ENCODE measurements around the gene OR10P1. TPM values are rescaled to one million over a fixed set of nuclear protein-coding genes. Genes with fewer than 3 reads are reported as not detected.
"Not testable (repeated sequence)": the region's sequence is repeated elsewhere in the genome, so short reads cannot be mapped to it uniquely, and the experiment has no call there.

The OR10P1 gene
- total RNA-seq, 1 donor from 2014 or later: not detected

DNA sequence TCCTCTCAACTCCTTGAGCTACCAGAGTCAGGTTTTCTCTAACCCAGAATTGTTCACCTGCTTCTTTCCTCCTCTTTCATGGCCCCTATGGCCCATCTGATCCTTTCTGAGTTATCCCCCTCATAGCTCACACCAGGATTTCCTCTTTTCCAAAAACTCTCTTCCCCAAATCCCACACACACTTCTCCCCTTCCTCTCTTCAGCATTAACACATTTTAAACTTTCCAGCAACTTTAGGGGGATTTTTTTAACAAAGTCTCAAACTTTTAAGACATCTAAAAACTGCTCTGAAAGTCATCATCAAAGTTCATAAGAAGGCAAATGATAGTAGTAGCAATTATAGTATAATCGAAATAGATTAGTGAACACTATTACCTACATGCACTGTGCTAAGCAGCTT is 7.9 kb downstream of the OR10P1 start:
- FAIRE-seq: no peak
- H3K27me3 ChIP-seq (ENCODE audit: insufficient read depth, low read length): peaks cover 2% of the 10 kb centered on the region
- no peak overlapping the region for H2AFZ ChIP-seq (ENCODE audit: low read depth, low read length)
- H3K36me3 ChIP-seq (ENCODE audit: insufficient read depth, low read length): no peaks in the 10 kb centered on the region
- H3K4me1 Mint-ChIP-seq (ENCODE audit: low read depth, unreplicated experiment): no peaks in the 10 kb centered on the region
- no peaks in the 10 kb centered on the region for H3K79me2 ChIP-seq (ENCODE audit: insufficient read depth, low read length)
- no peak for DNase-seq (ENCODE audit: low read depth)
- no peak overlapping the region for H3K4me3 Mint-ChIP-seq (ENCODE audit: unreplicated experiment)
- H3K27ac ChIP-seq (ENCODE audit: low read depth, low read length): no peak overlapping the region
- peaks cover 2% of the 10 kb centered on the region for H3K4me1 ChIP-seq (ENCODE audit: insufficient read depth, low read length)
- no peaks in the 10 kb centered on the region for H4K20me1 ChIP-seq (ENCODE audit: insufficient read depth, low read length)
- no peak overlapping the region for H3K9ac ChIP-seq (ENCODE audit: low read length)
- no peak overlapping the region for H3K4me3 ChIP-seq (ENCODE audit: insufficient read depth, low read depth, low read length)
- H3K9me3 Mint-ChIP-seq (ENCODE audit: unreplicated experiment): peaks cover 10% of the 10 kb centered on the region
- no peaks in the 10 kb centered on the region for H3K9me3 ChIP-seq (ENCODE audit: insufficient read depth, low read depth, low read length)
- TF ChIP-seq, protein P1, sequence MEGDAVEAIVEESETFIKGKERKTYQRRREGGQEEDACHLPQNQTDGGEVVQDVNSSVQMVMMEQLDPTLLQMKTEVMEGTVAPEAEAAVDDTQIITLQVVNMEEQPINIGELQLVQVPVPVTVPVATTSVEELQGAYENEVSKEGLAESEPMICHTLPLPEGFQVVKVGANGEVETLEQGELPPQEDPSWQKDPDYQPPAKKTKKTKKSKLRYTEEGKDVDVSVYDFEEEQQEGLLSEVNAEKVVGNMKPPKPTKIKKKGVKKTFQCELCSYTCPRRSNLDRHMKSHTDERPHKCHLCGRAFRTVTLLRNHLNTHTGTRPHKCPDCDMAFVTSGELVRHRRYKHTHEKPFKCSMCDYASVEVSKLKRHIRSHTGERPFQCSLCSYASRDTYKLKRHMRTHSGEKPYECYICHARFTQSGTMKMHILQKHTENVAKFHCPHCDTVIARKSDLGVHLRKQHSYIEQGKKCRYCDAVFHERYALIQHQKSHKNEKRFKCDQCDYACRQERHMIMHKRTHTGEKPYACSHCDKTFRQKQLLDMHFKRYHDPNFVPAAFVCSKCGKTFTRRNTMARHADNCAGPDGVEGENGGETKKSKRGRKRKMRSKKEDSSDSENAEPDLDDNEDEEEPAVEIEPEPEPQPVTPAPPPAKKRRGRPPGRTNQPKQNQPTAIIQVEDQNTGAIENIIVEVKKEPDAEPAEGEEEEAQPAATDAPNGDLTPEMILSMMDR (IDR thresholded peaks at IDR 0.05; ENCODE audit: insufficient read depth, low read depth, low read length): no peak
- TF ChIP-seq EZH2 (IDR thresholded peaks at IDR 0.05; ENCODE audit: insufficient read depth, low read length): no peak
- H3K27ac Mint-ChIP-seq (ENCODE audit: unreplicated experiment): no peak overlapping the region
- no peak overlapping the region for H3K4me2 ChIP-seq (ENCODE audit: low read length)
- H3K36me3 Mint-ChIP-seq (ENCODE audit: low read depth, unreplicated experiment): no peaks in the 10 kb centered on the region
- peaks cover 23% of the 10 kb centered on the region for H3K27me3 Mint-ChIP-seq (ENCODE audit: low read depth, unreplicated experiment)

DNA sequence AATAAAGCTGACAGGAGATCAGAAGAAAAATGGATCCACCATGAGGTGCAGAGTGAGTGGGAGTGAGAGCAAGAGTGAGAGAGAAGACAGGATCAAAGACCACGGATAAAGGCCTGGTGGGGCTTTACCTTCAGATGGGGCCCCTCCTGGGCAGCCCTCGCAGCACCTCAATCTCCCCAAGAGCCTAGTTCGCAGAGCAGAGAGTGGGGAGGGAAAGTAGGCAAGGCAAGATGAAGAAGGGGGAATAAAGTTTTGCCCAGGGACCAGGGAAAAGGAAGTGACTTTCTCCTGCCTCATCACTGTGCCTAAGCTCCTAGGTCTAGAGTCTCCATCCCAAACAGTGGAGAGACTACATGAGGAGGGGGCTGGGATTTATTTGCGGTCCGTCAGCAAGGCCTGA is 10.3 kb downstream of the OR10P1 start:
- H3K27ac ChIP-seq (ENCODE audit: low read depth, low read length): no peak overlapping the region
- peaks cover 2% of the 10 kb centered on the region for H3K4me1 ChIP-seq (ENCODE audit: insufficient read depth, low read length)
- FAIRE-seq (no peak), DNase-seq (ENCODE audit: low read depth) (no peak)
- no peak overlapping the region for H3K4me3 ChIP-seq (ENCODE audit: insufficient read depth, low read depth, low read length)
- no peaks in the 10 kb centered on the region for H3K36me3 ChIP-seq (ENCODE audit: insufficient read depth, low read length)
- no peaks in the 10 kb centered on the region for H4K20me1 ChIP-seq (ENCODE audit: insufficient read depth, low read length)
- H3K9ac ChIP-seq (ENCODE audit: low read length): no peak overlapping the region
- Mint-ChIP-seq H3K9me3 (ENCODE audit: unreplicated experiment) (peaks cover 10% of the 10 kb centered on the region), H3K27ac (ENCODE audit: unreplicated experiment) (no peak overlapping the region), H3K4me1 (ENCODE audit: low read depth, unreplicated experiment) (no peaks in the 10 kb centered on the region), H3K36me3 (ENCODE audit: low read depth, unreplicated experiment) (no peaks in the 10 kb centered on the region), H3K4me3 (ENCODE audit: unreplicated experiment) (no peak overlapping the region), H3K27me3 (ENCODE audit: low read depth, unreplicated experiment) (peaks cover 13% of the 10 kb centered on the region)
- no peak overlapping the region for H3K4me2 ChIP-seq (ENCODE audit: low read length)
- no peak overlapping the region for H2AFZ ChIP-seq (ENCODE audit: low read depth, low read length)
- no peaks in the 10 kb centered on the region for H3K27me3 ChIP-seq (ENCODE audit: insufficient read depth, low read length)
- no peaks in the 10 kb centered on the region for H3K9me3 ChIP-seq (ENCODE audit: insufficient read depth, low read depth, low read length)
- no peaks in the 10 kb centered on the region for H3K79me2 ChIP-seq (ENCODE audit: insufficient read depth, low read length)
- TF ChIP-seq, protein P1 (IDR thresholded peaks at IDR 0.05; ENCODE audit: insufficient read depth, low read depth, low read length): no peak
- no peak for TF ChIP-seq EZH2 (IDR thresholded peaks at IDR 0.05; ENCODE audit: insufficient read depth, low read length)

DNA sequence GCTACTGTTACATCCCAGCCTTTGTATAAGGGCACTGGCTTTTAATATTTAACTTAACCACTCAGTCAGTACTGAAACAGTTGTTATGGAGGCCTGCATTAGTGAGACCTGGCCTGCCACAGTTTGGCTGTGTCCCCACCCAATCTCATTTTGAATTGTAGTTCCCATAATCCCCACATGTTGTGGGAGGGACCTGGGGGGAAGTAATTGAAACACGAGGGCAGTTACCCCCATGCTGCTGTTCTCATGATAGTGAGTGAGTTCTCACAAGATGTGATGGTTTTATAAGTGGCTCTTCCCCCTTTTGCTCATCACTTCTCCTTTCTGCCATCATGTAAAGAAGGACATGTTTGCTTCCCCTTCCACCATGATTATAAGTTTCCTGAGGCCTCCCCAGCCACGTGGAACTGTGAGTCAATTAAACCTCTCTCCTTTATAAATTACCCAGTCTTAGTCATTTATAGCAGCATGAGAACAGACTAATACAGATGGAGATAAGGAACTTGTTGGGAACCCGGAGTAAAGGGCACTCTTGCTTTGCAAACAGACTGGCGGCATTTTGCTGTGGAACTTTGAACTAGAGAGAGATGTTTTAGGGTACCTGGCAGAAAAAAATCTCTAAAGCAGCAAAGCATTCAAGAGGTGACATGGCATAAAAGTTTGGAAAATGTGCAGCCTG is 14.1 kb downstream of the OR10P1 start:
- not testable (repeated sequence) for DNase-seq (ENCODE audit: low read depth); H3K36me3 Mint-ChIP-seq (ENCODE audit: low read depth, unreplicated experiment); H3K27me3 Mint-ChIP-seq (ENCODE audit: low read depth, unreplicated experiment); H3K9ac ChIP-seq (ENCODE audit: low read length); H3K4me3 ChIP-seq (ENCODE audit: insufficient read depth, low read depth, low read length); H3K4me3 Mint-ChIP-seq (ENCODE audit: unreplicated experiment); H3K79me2 ChIP-seq (ENCODE audit: insufficient read depth, low read length); H3K27ac ChIP-seq (ENCODE audit: low read depth, low read length); H3K4me1 Mint-ChIP-seq (ENCODE audit: low read depth, unreplicated experiment); H4K20me1 ChIP-seq (ENCODE audit: insufficient read depth, low read length); H3K4me1 ChIP-seq (ENCODE audit: insufficient read depth, low read length); H2AFZ ChIP-seq (ENCODE audit: low read depth, low read length); H3K4me2 ChIP-seq (ENCODE audit: low read length); H3K9me3 Mint-ChIP-seq (ENCODE audit: unreplicated experiment); H3K9me3 ChIP-seq (ENCODE audit: insufficient read depth, low read depth, low read length); FAIRE-seq; H3K27me3 ChIP-seq (ENCODE audit: insufficient read depth, low read length); H3K36me3 ChIP-seq (ENCODE audit: insufficient read depth, low read length); H3K27ac Mint-ChIP-seq (ENCODE audit: unreplicated experiment)
